AG09309 (cell line): ENCODE measurements around the gene TBL2.
"Not testable (repeated sequence)": the region's sequence is repeated elsewhere in the genome, so short reads cannot be mapped to it uniquely, and the experiment has no call there.

Source experiments
- DNase-seq: peaks from one replicate; pipeline ENCODE4 v3.0.0-alpha.2; 2010; ENCODE audit warnings: low read depth
- H3K4me3 ChIP-seq: 2 replicates; pipeline ENCODE4 v1.5.1; 2011; ENCODE audit warnings: mild to moderate bottlenecking, low read depth, low read length, moderate library complexity; ENCODE audit not compliant: control insufficient read depth
- CTCF ChIP-seq: IDR thresholded peaks from 2 replicates; pipeline ENCODE4 v1.5.1; 2011; ENCODE audit warnings: mild to moderate bottlenecking, low read depth, low read length, inconsistent platforms; ENCODE audit not compliant: insufficient read depth, control insufficient read depth; ENCODE audit errors: missing control alignments

The TBL2 gene

GRCh38 chr7:73557108-73557396 is 21.3 kb downstream of the TBL2 start:
- H3K4me3 ChIP-seq, result peak overlapping the region; percentile 84
- no peak for TF ChIP-seq CTCF
- DNase-seq, result peak; percentile 68

DNA sequence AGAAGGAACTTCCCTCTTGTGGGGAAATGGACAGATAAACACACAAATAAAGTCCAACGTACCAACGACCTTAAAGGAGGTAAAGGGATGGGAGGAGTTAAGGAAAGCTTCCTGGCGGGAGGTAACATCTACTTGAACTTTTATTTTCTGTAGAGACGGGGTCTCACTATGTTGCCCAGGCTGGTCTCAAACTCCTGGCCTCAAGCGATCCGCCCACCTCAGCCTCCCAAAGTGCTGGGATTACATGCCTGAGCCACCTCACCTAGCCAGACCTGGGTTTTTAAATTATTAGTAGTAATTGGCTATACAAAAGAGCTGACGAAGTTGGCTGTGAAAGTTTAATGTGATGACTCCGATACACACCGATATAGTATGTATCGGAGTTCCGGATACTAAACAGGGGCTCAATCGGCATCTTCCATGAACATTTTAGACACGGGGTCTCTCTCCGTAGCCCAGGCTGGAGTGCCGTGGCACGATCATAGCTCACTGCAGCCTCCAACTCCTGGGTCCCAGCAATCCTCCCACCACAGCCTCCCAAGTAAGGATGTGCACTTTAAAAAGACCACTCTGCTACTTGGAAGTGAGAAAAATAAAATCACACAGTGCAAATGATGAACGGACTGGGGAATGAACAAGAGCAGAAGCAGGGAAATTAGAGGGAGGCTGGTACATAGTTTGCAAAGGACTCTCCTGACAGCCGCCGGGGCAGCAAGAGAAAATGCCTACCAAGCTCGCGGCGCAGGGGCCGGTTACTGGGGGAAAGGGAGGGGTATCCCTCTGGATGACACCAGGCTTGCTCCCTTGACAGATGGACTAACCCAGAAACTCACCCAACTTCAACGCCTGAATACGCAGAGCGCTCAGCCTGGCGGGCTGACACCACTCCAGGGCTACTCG is 21.9 kb downstream of the TBL2 start:
- no peak for TF ChIP-seq CTCF
- H3K4me3 ChIP-seq, result peak overlapping the region; percentile 84
- no peak for DNase-seq

- no peak for DNase-seq
- no peak for TF ChIP-seq CTCF
- H3K4me3 ChIP-seq, result peak overlapping the region; percentile 84; the same call in 1 of the 2 replicates
Observed at GRCh38 chr7:73555411-73555982, 22.9 kb downstream of the TBL2 start.

DNA sequence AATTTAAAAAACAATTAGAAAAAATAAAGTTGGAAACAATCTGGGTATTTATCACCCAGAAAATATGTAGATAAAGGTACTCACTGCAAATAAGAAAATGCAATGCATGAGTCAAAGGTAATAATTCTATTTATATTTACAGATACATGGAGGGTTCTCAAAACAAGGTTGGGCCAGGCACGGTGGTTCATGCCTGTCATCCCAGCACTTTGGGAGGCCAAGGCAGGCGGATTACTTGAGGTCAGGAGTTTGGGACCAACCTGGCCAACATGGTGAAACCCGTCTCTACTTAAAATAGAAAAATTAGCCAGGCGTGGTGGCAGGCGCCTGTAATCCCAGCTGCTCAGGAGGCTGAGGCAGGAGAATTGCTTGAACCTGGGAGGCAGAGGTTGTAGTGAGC is 28.3 kb downstream of the TBL2 start:
- not testable (repeated sequence) for H3K4me3 ChIP-seq, DNase-seq

DNA sequence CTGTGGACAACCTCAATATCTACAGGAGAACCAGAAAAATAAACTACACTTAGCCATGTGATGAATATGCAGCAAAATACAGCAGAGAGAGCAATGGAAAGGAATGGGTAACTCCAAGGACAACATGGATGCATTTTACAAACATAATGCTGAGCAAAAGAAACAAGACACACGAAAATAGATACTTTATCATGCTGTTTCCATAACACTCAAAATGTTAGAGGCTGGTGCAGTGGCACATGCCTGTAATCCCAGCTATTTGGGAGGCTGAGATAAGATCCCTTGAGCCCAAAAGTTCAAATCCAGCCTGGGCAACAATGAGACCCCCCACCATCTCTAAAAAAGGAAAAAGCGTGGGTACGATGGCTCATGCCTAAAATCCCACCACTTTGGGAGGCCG is 29.2 kb downstream of the TBL2 start:
- no peak for DNase-seq
- TF ChIP-seq CTCF, result no peak

DNA sequence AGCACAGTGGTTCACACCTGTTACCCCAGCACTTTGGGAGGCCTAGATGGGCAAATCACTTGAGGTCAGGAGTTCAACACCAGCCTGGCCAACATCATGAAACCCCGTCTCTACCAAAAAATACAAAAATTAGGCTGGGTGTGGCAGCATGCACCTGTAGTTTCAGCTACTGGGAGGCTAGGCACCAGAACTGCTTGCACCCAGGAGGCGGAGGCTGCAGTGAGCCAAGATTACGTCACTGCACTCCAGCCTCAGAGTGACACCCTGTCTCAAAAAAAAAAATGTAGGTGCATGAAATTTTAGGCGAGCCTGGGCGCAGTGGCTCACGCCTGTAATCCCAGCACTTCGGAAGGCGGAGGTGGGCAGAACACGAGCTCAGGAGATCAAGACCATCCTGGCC is 30.5 kb downstream of the TBL2 start:
- no peak for TF ChIP-seq CTCF
- H3K4me3 ChIP-seq, result no peak overlapping the region
- DNase-seq, result no peak

More for the DNA sequence above, 29.2 kb downstream of the TBL2 start:
- no peak overlapping the region for H3K4me3 ChIP-seq

GRCh38 chr7:73544678-73545077 is 33.7 kb downstream of the TBL2 start:
- no peak for DNase-seq
- no peak for TF ChIP-seq CTCF
- no peak overlapping the region for H3K4me3 ChIP-seq
